ENCODE results near the gene ROBO4. TPM values are rescaled to one million over a fixed set of nuclear protein-coding genes. Genes with fewer than 3 reads are reported as not detected.

ROBO4 gene
- total RNA-seq, 1 donor from 2014 or later, result not detected

- Mint-ChIP-seq H3K27me3 (ENCODE audit: low read depth) (peaks cover 51% of the 10 kb centered on the region), H3K36me3 (no peaks in the 10 kb centered on the region), H3K9me3 (peaks cover 1% of the 10 kb centered on the region), H3K4me3 (no peak overlapping the region), H3K27ac (no peak overlapping the region), H3K4me1 (peaks cover 7% of the 10 kb centered on the region)
- no peak for TF ChIP-seq CTCF (IDR thresholded peaks at IDR 0.05; ENCODE audit: unreplicated experiment)
- DNase-seq (ENCODE audit: low spot score in 2 of 2, unreplicated experiment in 2 of 2), result no peak
Measured at GRCh38 chr11:124900464-124900863, 2.8 kb upstream of the ROBO4 start.

DNA sequence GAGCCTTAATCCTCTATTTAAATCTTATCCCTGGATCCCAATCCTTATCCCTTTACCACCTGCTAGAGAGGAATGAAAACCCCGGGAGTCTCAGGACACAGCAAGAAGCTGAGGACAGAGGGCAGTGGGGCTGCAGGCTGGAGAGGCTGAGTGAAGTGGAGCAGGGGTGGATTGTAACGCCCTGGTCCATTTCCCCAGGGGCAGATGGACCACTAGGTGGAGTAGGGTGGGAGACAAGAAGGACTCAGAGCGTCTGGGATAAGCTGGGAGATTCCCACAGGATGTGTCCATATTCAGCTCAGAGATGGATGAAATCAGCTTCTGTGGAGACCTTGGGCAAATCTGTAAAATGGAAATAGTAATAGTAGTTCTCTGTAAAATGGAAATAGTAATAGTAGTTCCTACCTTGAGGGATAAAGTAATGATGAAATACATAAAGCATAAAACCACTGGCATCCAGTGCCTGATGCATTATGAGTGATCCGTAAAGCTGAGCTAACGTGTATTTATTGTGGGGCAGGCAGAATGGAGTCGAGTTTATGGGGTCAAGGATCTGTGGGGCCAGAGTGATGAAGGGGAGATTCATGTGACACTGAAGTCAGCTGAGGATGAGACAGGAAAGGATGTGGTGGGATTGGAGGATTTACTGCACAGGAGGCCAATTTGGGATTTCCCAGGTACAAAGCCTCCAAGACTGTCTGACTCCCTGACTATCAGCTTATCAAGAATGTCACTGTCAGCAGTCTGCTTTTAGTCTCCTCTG, 1.9 kb upstream of the ROBO4 start:
- H3K27ac Mint-ChIP-seq, result no peak overlapping the region

GRCh38 chr11:124898711-124899110, 1.0 kb upstream of the ROBO4 start:
- Mint-ChIP-seq H3K4me1 (peaks cover 7% of the 10 kb centered on the region), H3K36me3 (no peaks in the 10 kb centered on the region), H3K4me3 (no peak overlapping the region), H3K27me3 (ENCODE audit: low read depth) (peaks cover 43% of the 10 kb centered on the region), H3K27ac (peak overlapping the region; percentile 54), H3K9me3 (no peaks in the 10 kb centered on the region)
- no peak for TF ChIP-seq CTCF (IDR thresholded peaks at IDR 0.05; ENCODE audit: unreplicated experiment)
- peak in 1 of 2 experiments; percentile 20 for DNase-seq (ENCODE audit: low spot score in 2 of 2, unreplicated experiment in 2 of 2)

More for the DNA sequence above, 1.9 kb upstream of the ROBO4 start:
- Mint-ChIP-seq H3K4me3 (no peak overlapping the region), H3K27me3 (ENCODE audit: low read depth) (peaks cover 47% of the 10 kb centered on the region), H3K9me3 (no peaks in the 10 kb centered on the region), H3K4me1 (peaks cover 7% of the 10 kb centered on the region), H3K36me3 (no peaks in the 10 kb centered on the region)
- DNase-seq (ENCODE audit: low spot score in 2 of 2, unreplicated experiment in 2 of 2), result no peak
- TF ChIP-seq CTCF (IDR thresholded peaks at IDR 0.05; ENCODE audit: unreplicated experiment), result no peak

- peaks cover 7% of the 10 kb centered on the region for H3K4me1 Mint-ChIP-seq
- no peak overlapping the region for H3K27ac Mint-ChIP-seq
- peaks cover 43% of the 10 kb centered on the region for H3K27me3 Mint-ChIP-seq (ENCODE audit: low read depth)
- DNase-seq (ENCODE audit: low spot score in 2 of 2, unreplicated experiment in 2 of 2), result no peak
- no peak for TF ChIP-seq CTCF (IDR thresholded peaks at IDR 0.05; ENCODE audit: unreplicated experiment)
- no peaks in the 10 kb centered on the region for H3K9me3 Mint-ChIP-seq
- H3K36me3 Mint-ChIP-seq, result no peaks in the 10 kb centered on the region
- H3K4me3 Mint-ChIP-seq, result no peak overlapping the region
Measured at GRCh38 chr11:124898263-124898680, 607 bp upstream of the ROBO4 start.

DNA sequence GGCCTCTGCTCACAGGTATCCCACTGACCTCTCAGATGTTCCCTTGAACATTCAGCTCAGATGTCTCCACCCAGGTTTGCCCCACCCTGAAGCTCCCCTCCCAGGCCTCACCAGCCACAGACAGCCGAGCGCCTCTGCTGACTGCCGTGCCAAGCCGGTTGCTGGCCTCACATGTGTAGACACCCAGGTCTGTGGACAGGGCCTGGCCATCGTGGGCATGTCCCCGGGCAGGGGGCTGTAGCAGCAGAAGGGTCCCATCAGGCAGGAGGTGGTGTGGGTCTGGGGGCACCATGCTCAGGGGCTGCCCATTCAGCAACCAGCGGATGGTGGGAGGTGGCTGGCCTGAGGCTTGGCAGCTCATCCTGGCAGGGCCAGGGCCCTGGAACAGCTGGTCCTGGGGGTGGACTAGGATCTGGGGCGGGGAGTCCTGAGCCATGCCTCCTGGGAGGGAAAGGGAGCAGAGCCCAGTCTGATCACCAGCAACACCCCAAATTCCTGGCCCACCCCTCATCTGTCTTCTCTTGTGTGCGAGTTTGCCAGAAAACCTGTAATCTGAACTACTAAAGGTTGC, 759 bp downstream of the ROBO4 start:
- TF ChIP-seq CTCF (IDR thresholded peaks at IDR 0.05; ENCODE audit: unreplicated experiment), result no peak
- peak in 1 of 2 experiments; percentile 20 for DNase-seq (ENCODE audit: low spot score in 2 of 2, unreplicated experiment in 2 of 2)
- Mint-ChIP-seq H3K36me3 (no peaks in the 10 kb centered on the region), H3K9me3 (no peaks in the 10 kb centered on the region), H3K27ac (no peak overlapping the region), H3K4me1 (peaks cover 7% of the 10 kb centered on the region), H3K4me3 (no peak overlapping the region), H3K27me3 (ENCODE audit: low read depth) (peaks cover 44% of the 10 kb centered on the region)
